ENCODE data around the gene MGAT3. TPM values are rescaled to one million over a fixed set of nuclear protein-coding genes. Genes with fewer than 3 reads are reported as not detected.

The MGAT3 gene
- total RNA-seq, 1 donor = not detected

- Histone ChIP-seq H3K79me2 (ENCODE audit: insufficient read depth, low read length) (no peaks in the 10 kb centered on the region), H2AFZ (ENCODE audit: low read length) (no peak overlapping the region), H3K27ac (ENCODE audit: low read depth, low read length) (no peak overlapping the region), H3K27me3 (ENCODE audit: insufficient read depth, low read length) (no peaks in the 10 kb centered on the region), H3K9me3 (ENCODE audit: low read depth, low read length) (no peaks in the 10 kb centered on the region), H3K4me2 (ENCODE audit: insufficient read depth, low read length) (no peak overlapping the region), H4K20me1 (ENCODE audit: insufficient read depth, low read length) (no peaks in the 10 kb centered on the region), H3K36me3 (ENCODE audit: insufficient read depth, low read length) (peaks cover 43% of the 10 kb centered on the region), H3K4me1 (ENCODE audit: insufficient read depth, low read length) (peaks cover 14% of the 10 kb centered on the region), H3K4me3 (ENCODE audit: insufficient read depth, low read length) (no peak overlapping the region)
- peak; percentile 73 for DNase-seq (ENCODE audit: insufficient read length, low spot score, missing footprints)
- TF ChIP-seq CTCF (IDR thresholded peaks at IDR 0.05; ENCODE audit: extremely low read depth, low read depth, low read length) = no peak
These were observed 28.8 kb upstream of the MGAT3 start for GRCh38 chr22:39427751-39428596.

DNA sequence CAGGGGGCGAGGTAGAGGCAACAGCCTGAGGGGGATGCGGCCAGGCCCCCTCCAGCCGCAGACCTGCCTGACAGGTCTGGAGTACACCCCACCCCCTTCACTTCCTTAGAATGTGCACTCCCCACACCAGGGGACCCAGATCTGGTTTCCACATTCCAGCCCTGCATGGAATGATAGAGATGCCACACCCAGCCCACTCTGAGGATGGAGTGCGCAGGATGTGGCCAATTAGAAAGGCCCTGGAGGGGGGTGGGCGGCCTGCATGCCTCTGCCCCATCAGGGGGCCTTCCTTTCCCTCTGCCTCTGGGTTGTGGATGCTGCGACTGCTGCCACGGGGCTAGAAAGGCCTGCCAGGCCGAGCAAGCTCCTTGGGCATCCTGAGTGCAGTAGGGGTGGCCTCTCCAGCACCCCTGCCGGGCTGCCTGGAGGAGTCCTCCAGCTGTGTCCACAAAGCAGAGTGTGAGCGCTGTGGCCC, 28.2 kb upstream of the MGAT3 start:
- H3K27ac ChIP-seq (ENCODE audit: low read depth, low read length) = no peak overlapping the region
- DNase-seq (ENCODE audit: insufficient read length, low spot score, missing footprints) = no peak
- no peak overlapping the region for H3K4me2 ChIP-seq (ENCODE audit: insufficient read depth, low read length)
- H2AFZ ChIP-seq (ENCODE audit: low read length) = no peak overlapping the region
- no peaks in the 10 kb centered on the region for H3K9me3 ChIP-seq (ENCODE audit: low read depth, low read length)
- H3K4me1 ChIP-seq (ENCODE audit: insufficient read depth, low read length) = peaks cover 14% of the 10 kb centered on the region
- no peaks in the 10 kb centered on the region for H3K27me3 ChIP-seq (ENCODE audit: insufficient read depth, low read length)
- no peak overlapping the region for H3K4me3 ChIP-seq (ENCODE audit: insufficient read depth, low read length)
- H4K20me1 ChIP-seq (ENCODE audit: insufficient read depth, low read length) = no peaks in the 10 kb centered on the region
- H3K36me3 ChIP-seq (ENCODE audit: insufficient read depth, low read length) = peaks cover 42% of the 10 kb centered on the region
- TF ChIP-seq CTCF (IDR thresholded peaks at IDR 0.05; ENCODE audit: extremely low read depth, low read depth, low read length) = no peak
- H3K79me2 ChIP-seq (ENCODE audit: insufficient read depth, low read length) = no peaks in the 10 kb centered on the region

DNA sequence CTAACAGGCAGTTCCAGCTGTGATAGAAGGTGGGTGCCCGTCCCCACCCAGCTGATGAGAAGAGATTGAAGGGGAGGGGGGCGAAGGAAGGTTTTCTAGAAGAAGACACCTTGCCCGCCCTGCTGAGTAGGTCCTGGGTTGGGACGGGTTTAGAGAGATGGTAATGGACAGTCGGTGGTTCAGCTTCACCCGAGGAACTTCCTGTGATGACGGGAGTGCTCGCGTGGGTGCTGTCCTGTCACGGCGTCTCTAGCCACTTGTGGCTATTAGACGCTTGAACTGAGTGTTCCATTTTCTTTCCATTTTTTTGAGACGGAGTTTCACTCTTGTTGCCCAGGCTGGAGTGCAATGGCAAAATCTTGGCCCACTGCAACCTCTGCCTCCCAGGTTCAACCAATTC, 27.6 kb upstream of the MGAT3 start:
- Histone ChIP-seq H3K9me3 (ENCODE audit: low read depth, low read length) (no peaks in the 10 kb centered on the region), H3K27ac (ENCODE audit: low read depth, low read length) (no peak overlapping the region), H3K4me1 (ENCODE audit: insufficient read depth, low read length) (peaks cover 14% of the 10 kb centered on the region), H3K27me3 (ENCODE audit: insufficient read depth, low read length) (no peaks in the 10 kb centered on the region), H3K4me3 (ENCODE audit: insufficient read depth, low read length) (no peak overlapping the region), H3K79me2 (ENCODE audit: insufficient read depth, low read length) (no peaks in the 10 kb centered on the region), H4K20me1 (ENCODE audit: insufficient read depth, low read length) (no peaks in the 10 kb centered on the region), H2AFZ (ENCODE audit: low read length) (no peak overlapping the region), H3K36me3 (ENCODE audit: insufficient read depth, low read length) (peaks cover 39% of the 10 kb centered on the region), H3K4me2 (ENCODE audit: insufficient read depth, low read length) (no peak overlapping the region)
- no peak for DNase-seq (ENCODE audit: insufficient read length, low spot score, missing footprints)
- no peak for TF ChIP-seq CTCF (IDR thresholded peaks at IDR 0.05; ENCODE audit: extremely low read depth, low read depth, low read length)

DNA sequence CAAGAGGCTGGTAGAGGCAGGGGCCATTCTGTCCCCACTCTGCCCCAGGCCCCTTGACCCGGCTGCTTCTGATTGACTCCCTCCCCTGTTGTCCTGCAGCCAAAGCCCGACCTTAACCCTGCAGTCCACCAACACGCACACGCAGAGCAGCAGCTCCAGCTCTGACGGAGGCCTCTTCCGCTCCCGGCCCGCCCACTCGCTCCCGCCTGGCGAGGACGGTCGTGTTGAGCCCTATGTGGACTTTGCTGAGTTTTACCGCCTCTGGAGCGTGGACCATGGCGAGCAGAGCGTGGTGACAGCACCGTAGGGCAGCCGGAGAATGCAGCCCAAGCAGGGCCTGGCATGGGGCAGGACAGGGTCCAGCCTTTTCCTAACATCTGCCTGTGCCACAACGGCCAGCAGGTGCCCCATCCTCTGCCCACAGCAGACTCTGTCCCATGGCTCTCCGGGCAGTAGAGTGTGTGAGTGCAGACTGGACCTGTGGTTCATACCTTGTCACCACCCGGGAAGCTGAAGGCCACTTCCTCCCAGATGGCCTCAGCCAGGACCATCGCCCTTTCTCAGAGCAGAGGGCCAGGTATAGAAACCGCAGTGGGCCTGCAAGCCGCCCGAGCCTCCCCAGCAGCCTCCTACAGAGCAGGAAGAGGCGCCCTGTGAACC, 26.8 kb upstream of the MGAT3 start:
- DNase-seq (ENCODE audit: insufficient read length, low spot score, missing footprints) = peak; percentile 30
- H3K4me3 ChIP-seq (ENCODE audit: insufficient read depth, low read length) = no peak overlapping the region
- peaks cover 14% of the 10 kb centered on the region for H3K4me1 ChIP-seq (ENCODE audit: insufficient read depth, low read length)
- peaks cover 34% of the 10 kb centered on the region for H3K36me3 ChIP-seq (ENCODE audit: insufficient read depth, low read length)
- no peak overlapping the region for H3K27ac ChIP-seq (ENCODE audit: low read depth, low read length)
- H3K9me3 ChIP-seq (ENCODE audit: low read depth, low read length) = no peaks in the 10 kb centered on the region
- H3K79me2 ChIP-seq (ENCODE audit: insufficient read depth, low read length) = no peaks in the 10 kb centered on the region
- no peaks in the 10 kb centered on the region for H3K27me3 ChIP-seq (ENCODE audit: insufficient read depth, low read length)
- no peak for TF ChIP-seq CTCF (IDR thresholded peaks at IDR 0.05; ENCODE audit: extremely low read depth, low read depth, low read length)
- no peak overlapping the region for H2AFZ ChIP-seq (ENCODE audit: low read length)
- no peak overlapping the region for H3K4me2 ChIP-seq (ENCODE audit: insufficient read depth, low read length)
- H4K20me1 ChIP-seq (ENCODE audit: insufficient read depth, low read length) = no peaks in the 10 kb centered on the region

Data from osteoblast (primary cell).